Mucosa of rectum (tissue), 2 donors: ENCODE data around the gene TM9SF1.

Experiments used
- H3K27ac ChIP-seq, 2 donors: one replicate each; pipeline ENCODE4 v1.7.0; 2013; ENCODE audit warnings: inconsistent platforms in 2 of 2, low read depth in 2 of 2, low read length in 2 of 2
- H3K27me3 ChIP-seq, 2 donors: one replicate each; pipeline ENCODE4 v1.7.0; 2013; ENCODE audit warnings: low read length in 2 of 2; ENCODE audit not compliant: control insufficient read depth in 2 of 2, insufficient read depth in 2 of 2
- H3K36me3 ChIP-seq, 2 donors: one replicate each; pipeline ENCODE4 v1.7.0; 2013; ENCODE audit warnings: low read length in 2 of 2; ENCODE audit not compliant: control insufficient read depth in 2 of 2, insufficient read depth in 2 of 2
- H3K4me1 ChIP-seq, 2 donors: one replicate each; pipeline ENCODE4 v1.7.0; 2013; ENCODE audit warnings: low read length in 2 of 2, mild to moderate bottlenecking in 1 of 2; ENCODE audit not compliant: control insufficient read depth in 2 of 2, insufficient read depth in 2 of 2
- H3K4me3 ChIP-seq, 2 donors: one replicate each; pipeline ENCODE4 v1.7.0; 2013; ENCODE audit warnings: low read length in 2 of 2
- H3K9ac ChIP-seq, 2 donors: one replicate each; pipeline ENCODE4 v1.7.0; 2013; ENCODE audit warnings: low read length in 2 of 2, low read depth in 1 of 2, mild to moderate bottlenecking in 1 of 2
- H3K9me3 ChIP-seq, 2 donors: one replicate each; pipeline ENCODE4 v1.7.0; 2013; ENCODE audit warnings: low read length in 2 of 2; ENCODE audit not compliant: control insufficient read depth in 2 of 2
- donor health status: healthy.
- donor health status: Normal muscosa, but diverticular disease.

TM9SF1 gene, protein sequence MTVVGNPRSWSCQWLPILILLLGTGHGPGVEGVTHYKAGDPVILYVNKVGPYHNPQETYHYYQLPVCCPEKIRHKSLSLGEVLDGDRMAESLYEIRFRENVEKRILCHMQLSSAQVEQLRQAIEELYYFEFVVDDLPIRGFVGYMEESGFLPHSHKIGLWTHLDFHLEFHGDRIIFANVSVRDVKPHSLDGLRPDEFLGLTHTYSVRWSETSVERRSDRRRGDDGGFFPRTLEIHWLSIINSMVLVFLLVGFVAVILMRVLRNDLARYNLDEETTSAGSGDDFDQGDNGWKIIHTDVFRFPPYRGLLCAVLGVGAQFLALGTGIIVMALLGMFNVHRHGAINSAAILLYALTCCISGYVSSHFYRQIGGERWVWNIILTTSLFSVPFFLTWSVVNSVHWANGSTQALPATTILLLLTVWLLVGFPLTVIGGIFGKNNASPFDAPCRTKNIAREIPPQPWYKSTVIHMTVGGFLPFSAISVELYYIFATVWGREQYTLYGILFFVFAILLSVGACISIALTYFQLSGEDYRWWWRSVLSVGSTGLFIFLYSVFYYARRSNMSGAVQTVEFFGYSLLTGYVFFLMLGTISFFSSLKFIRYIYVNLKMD

DNA sequence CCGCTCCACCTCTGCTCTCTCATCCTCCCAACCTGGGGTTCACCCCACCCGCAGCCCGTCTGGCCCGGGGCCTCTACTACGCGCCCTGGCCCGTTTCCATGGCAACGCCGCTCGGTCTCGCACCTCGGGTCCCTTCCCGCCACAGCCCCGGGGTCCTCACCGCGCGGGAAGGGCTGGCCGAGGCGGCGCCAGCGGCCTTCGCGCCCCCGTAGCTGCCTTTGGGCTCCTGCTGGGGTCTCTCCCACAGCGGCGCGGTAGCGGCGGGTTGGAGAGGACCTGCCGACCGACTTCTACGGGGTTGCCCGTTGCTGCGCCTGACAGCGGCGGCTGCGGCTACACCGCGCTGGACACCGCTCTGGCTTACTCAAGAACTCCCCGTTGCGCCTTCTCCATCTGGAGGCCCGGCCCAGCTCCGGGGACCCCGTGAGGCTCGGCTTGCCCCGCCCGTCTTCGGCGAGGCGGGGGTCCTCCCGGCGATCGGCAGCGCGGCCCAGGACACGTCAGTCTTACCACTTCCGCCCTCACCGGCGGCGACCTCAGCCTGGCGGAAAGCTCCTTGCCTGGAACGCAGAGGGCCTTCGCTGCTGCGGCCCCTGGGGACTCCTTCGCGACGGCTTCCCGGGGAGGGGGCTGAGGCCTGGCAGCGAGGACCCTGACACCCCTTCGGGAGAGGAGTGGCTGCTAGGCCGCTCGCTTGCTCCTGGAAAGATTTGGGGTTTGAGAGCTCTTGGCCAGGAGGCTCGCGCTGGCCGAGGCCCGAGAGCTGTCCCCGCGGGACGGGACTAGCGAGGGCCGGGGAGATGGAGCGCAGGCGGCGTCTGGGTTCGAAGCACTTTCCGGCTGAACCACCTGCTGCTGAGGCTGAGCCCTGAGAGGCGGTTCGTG is at the start of gene TM9SF1:
Gene TM9SF1, minus strand, starts transcription at position 256 of the 885 bp plus-strand sequence. CDS start 422 bp downstream, outside the sequence.
- Histone ChIP-seq H3K9ac (peak within 1 kb of the TSS; percentile 83 to 99), H3K4me3 (peak within 1 kb of the TSS; percentile 87 to 93), H3K27ac (peak within 1 kb of the TSS; percentile 96 to 97), H3K27me3 (no peaks in the 10 kb centered on the region), H3K9me3 (no peaks in the 10 kb centered on the region), H3K4me1 (peaks cover 19 to 31% of the 10 kb centered on the region in 2 donors), H3K36me3 (peaks cover 14 to 25% of the 10 kb centered on the region in 2 donors)

DNA sequence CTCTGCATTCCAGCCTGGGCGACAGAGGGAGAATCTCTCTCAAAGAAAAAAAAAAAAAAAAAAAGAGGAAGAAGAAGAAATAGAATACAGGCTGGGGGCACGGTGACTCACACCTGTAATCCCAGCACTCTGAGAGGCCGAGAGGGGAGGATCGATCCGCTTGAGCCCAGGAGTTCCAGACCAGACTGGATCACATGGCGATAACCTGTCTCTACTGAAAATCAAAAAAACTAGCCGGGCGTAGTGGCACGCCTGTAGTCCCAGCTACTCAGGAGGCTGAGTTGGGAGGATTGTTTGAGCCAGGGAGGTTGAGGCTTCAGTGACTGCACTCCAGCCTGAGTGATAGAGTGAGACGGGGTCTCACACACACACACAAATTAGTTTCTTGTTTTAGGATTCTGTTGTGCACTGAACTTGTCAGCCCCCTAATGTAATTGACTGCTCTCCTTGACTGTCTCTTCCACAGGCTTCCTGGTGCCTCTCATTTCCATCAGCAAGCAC is 48.1 kb upstream of the TM9SF1 start:
- peaks cover 26 to 27% of the 10 kb centered on the region in 2 donors for H3K36me3 ChIP-seq
- H3K27me3 ChIP-seq, result no peaks in the 10 kb centered on the region
- peak overlapping the region; percentile 95 to 97 for H3K9ac ChIP-seq
- H3K4me3 ChIP-seq, result peak overlapping the region; percentile 82 to 91
- H3K27ac ChIP-seq, result peak overlapping the region; percentile 99 to 100
- no peaks in the 10 kb centered on the region for H3K9me3 ChIP-seq
- H3K4me1 ChIP-seq, result peaks cover 25 to 31% of the 10 kb centered on the region in 2 donors

DNA sequence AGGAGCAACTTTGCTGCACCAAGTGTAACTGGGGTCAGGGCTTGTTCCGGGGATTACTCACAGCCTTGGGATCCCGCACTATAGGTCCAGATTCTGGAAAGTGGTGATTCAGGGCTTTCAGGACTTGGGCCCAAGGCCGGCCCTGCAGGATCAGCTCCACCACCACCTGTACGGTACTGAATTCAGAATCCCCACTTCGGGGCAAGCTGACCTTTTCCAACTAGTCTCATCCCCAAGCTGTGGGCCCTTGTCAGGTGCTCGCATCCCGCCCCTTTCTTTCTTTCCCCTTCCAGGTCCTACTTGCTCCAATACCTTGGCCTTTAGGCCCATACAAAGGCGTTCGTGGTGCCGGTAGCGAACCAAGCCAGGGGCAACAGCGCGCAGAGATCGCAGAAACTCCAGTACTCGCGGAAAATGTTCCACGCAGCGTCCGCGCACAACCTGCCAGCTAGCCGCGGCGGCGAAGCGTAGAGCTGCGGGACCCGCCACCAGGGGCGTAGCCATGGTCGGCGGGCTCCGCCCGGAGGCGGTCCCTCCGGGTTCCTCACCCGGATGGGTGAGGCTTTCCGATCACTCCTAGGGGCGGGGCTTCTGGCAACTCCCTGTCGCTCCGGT is 46.7 kb upstream of the TM9SF1 start:
- Histone ChIP-seq H3K4me3 (peak overlapping the region; percentile 82 to 91), H3K4me1 (peaks cover 25 to 31% of the 10 kb centered on the region in 2 donors), H3K9me3 (no peaks in the 10 kb centered on the region), H3K9ac (peak overlapping the region; percentile 95 to 97), H3K27ac (peak overlapping the region; percentile 99 to 100), H3K27me3 (no peaks in the 10 kb centered on the region), H3K36me3 (peaks cover 36 to 42% of the 10 kb centered on the region in 2 donors)

DNA sequence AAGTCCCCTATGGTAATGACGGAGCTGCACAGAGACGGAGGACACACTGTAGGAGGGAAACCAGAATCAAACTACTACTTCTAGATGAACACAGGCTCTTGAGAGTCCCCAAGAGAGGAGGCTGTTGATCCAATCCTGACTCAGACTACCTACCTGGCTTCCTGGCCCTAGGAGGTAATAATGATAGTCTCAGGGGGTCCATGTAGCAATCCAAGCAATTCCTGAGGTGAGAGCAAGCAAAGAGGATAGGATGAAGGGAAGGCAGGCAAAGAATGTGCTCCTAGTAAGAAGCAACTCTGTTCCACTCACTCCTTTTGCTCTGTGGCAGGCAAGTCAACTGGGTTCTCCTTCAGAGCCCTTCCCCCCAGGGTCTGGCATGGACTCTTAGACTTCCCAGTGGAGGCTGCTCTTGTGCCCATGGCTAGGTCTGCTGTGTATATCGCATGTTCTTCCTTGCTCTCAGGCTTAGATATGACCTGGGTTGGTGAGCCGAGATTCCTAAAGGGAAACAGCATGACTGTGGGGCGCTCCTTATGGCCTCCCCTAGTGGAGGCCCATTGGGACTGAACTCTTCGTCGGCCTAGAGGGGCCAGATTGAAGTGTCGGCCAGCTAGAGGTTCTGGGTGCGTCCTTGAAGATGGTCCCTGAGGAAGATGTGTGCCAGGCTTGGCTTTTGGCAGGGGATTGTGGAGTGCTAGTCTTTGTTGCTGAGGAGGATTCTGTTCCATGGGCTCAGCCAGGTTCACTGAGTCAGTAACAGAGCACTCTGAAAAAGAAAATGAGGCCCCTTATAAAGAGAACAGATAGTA is 45.1 kb upstream of the TM9SF1 start:
- Histone ChIP-seq H3K9me3 (no peaks in the 10 kb centered on the region), H3K9ac (no peak overlapping the region), H3K4me3 (no peak overlapping the region), H3K4me1 (peaks cover 25 to 28% of the 10 kb centered on the region in 2 donors), H3K36me3 (peaks cover 50 to 56% of the 10 kb centered on the region in 2 donors), H3K27ac (no peak overlapping the region), H3K27me3 (no peaks in the 10 kb centered on the region)

DNA sequence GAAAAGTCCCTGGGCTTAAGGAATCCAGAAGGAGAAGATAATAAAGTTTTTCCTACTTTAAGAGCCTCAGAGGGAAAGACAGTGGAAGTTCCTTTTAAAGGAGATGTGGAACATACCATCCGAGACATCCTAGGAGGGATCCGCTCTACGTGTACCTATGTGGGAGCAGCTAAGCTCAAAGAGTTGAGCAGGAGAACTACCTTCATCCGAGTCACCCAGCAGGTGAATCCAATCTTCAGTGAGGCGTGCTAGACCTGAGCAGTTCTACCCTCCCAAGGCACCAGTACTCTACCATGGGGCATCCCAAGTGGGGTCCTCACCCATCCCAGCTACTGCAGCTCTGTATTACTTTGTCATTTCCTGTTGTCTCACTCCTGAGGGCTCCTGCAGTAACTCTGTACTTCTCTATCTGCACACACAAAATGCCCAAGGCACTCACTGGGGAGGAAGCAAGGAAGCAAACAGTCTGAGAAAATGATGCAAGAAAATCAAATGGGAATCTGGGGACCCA is 43.3 kb upstream of the TM9SF1 start:
- no peak overlapping the region for H3K27ac ChIP-seq
- peaks cover 53 to 60% of the 10 kb centered on the region in 2 donors for H3K36me3 ChIP-seq

DNA sequence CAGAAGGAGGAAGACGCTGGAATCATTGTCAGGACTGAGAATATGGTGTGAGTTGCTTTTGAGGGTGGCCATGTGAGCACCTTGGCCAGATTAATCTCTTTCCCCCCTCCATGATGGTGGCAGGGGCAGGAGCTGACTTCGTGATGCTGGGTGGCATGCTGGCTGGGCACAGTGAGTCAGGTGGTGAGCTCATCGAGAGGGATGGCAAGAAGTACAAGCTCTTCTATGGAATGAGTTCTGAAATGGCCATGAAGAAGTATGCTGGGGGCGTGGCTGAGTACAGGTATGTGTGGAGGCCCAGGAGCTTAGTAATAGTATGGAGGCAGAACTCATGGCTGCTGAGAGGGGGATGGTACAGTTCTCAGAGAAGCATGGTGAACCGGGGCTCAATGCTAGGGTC is 42.9 kb upstream of the TM9SF1 start:
- H3K4me3 ChIP-seq, result no peak overlapping the region
- no peak overlapping the region for H3K27ac ChIP-seq
- no peak overlapping the region for H3K9ac ChIP-seq
- no peaks in the 10 kb centered on the region for H3K9me3 ChIP-seq
- H3K27me3 ChIP-seq, result no peaks in the 10 kb centered on the region
- peaks cover 53 to 60% of the 10 kb centered on the region in 2 donors for H3K36me3 ChIP-seq
- peaks cover 27 to 28% of the 10 kb centered on the region in 2 donors for H3K4me1 ChIP-seq

More for the DNA sequence above, 43.3 kb upstream of the TM9SF1 start:
- Histone ChIP-seq H3K4me3 (no peak overlapping the region), H3K27me3 (no peaks in the 10 kb centered on the region), H3K9ac (no peak overlapping the region), H3K4me1 (peaks cover 26 to 27% of the 10 kb centered on the region in 2 donors), H3K9me3 (no peaks in the 10 kb centered on the region)

DNA sequence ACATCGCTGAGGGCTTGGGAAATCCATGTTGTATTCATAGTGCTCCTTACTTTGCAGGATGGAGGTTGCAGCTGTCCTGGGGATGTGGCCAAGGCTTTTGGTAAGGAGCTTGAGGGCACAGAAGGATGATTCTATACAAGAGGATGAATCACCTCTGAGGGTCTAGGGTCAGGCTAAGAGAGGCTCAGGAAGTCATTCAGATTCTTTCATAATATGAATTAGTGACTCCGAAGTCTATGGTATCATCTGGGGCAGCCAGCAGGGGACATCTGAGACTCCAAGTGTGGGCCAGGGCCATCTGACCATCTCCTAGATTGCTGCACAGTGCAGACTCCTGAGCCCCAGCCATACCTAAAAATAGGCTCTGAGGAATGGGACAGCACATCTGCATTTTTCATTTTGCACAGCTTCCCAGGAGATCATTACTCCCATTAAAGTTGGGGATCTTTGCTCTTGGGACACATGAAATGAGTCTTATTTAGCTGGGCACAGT is 42.3 kb upstream of the TM9SF1 start:
- Histone ChIP-seq H3K27ac (no peak overlapping the region), H3K4me3 (no peak overlapping the region), H3K4me1 (peaks cover 28 to 30% of the 10 kb centered on the region in 2 donors), H3K27me3 (no peaks in the 10 kb centered on the region), H3K9ac (no peak overlapping the region), H3K9me3 (no peaks in the 10 kb centered on the region), H3K36me3 (peaks cover 53 to 60% of the 10 kb centered on the region in 2 donors)

DNA sequence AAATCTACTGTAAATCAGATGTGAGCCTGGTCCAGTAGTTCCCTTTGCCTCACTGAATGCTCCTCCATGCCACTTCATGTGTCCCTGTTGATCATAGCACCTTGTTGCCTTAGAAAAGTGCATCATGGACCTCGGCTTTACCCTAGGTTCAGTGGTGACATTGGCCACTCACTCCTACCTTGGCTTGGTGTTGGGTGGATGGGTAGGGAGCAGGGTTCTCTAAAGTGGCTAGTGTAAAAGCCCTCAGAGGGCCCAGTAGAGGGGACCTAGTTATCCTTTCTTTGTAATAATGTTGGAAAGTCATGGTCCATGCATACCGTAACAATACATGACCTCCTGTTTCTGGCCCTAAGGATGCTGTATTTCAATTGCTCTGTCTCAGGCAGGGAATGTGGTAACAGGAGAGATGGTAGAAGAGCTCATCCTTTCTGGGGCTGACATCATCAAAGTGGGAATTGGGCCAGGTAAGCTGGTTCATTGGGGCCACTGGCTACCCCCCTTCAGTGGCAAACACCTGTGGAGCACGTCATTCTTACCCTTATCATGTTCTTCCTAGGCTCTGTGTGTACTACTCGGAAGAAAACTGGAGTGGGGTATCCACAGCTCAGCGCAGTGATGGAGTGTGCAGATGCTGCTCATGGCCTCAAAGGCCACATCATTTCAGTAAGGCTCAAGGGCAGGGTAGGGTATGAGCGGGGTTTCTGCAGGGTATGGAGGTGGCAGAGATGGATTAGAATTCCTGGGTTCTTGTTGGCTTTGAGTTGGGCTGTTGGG is 41.6 kb upstream of the TM9SF1 start:
- no peak overlapping the region for H3K27ac ChIP-seq

More for the DNA sequence above, 41.6 kb upstream of the TM9SF1 start:
- H3K9me3 ChIP-seq, result no peaks in the 10 kb centered on the region
- no peak overlapping the region for H3K9ac ChIP-seq
- no peaks in the 10 kb centered on the region for H3K27me3 ChIP-seq
- H3K36me3 ChIP-seq, result peaks cover 53 to 60% of the 10 kb centered on the region in 2 donors
- no peak overlapping the region for H3K4me3 ChIP-seq
- peaks cover 26 to 30% of the 10 kb centered on the region in 2 donors for H3K4me1 ChIP-seq
